ENCODE data around the gene DLX1.

The DLX1 gene

GRCh38 chr2:172098287-172098649, 13.0 kb downstream of the DLX1 start:
- peak; percentile 14 for DNase-seq (ENCODE audit: extremely low spot score)
- CTCF ChIA-PET = interaction anchor here (1.5 to 12.3 kb wide), 5 partner anchors 10 to 1169 kb away, joined by 5 to 162 read pairs (median 7); partner anchors contain the start of genes DLX1 and GORASP2
- TF ChIP-seq, protein P1, sequence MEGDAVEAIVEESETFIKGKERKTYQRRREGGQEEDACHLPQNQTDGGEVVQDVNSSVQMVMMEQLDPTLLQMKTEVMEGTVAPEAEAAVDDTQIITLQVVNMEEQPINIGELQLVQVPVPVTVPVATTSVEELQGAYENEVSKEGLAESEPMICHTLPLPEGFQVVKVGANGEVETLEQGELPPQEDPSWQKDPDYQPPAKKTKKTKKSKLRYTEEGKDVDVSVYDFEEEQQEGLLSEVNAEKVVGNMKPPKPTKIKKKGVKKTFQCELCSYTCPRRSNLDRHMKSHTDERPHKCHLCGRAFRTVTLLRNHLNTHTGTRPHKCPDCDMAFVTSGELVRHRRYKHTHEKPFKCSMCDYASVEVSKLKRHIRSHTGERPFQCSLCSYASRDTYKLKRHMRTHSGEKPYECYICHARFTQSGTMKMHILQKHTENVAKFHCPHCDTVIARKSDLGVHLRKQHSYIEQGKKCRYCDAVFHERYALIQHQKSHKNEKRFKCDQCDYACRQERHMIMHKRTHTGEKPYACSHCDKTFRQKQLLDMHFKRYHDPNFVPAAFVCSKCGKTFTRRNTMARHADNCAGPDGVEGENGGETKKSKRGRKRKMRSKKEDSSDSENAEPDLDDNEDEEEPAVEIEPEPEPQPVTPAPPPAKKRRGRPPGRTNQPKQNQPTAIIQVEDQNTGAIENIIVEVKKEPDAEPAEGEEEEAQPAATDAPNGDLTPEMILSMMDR (IDR thresholded peaks at IDR 0.05; ENCODE audit: control extremely low read depth, extremely low read depth, low read depth, missing control alignments) = no peak
- POLR2A ChIA-PET = no interaction called here

GRCh38 chr2:172098650-172099471, 13.6 kb downstream of the DLX1 start:
- ChIA-PET CTCF (interaction anchor here (1.1 to 12.3 kb wide), 10 partner anchors 10 to 1170 kb away, joined by 3 to 162 read pairs (median 5); partner anchors contain the start of genes DLX1 and GORASP2), POLR2A (no interaction called here)
- TF ChIP-seq, protein P1 (IDR thresholded peaks at IDR 0.05; ENCODE audit: control extremely low read depth, extremely low read depth, low read depth, missing control alignments) = no peak
- peak; percentile 67 for DNase-seq (ENCODE audit: extremely low spot score)

- POLR2A ChIA-PET = no interaction called here
- CTCF ChIA-PET = interaction anchor here (1.1 to 12.3 kb wide), 9 partner anchors 11 to 1171 kb away, joined by 3 to 162 read pairs (median 5); partner anchors contain the start of genes DLX1 and GORASP2
- TF ChIP-seq, protein P1 (IDR thresholded peaks at IDR 0.05; ENCODE audit: control extremely low read depth, extremely low read depth, low read depth, missing control alignments) = no peak
- DNase-seq (ENCODE audit: extremely low spot score) = no peak
These were observed 14.3 kb downstream of the DLX1 start for GRCh38 chr2:172099472-172100079.

DNA sequence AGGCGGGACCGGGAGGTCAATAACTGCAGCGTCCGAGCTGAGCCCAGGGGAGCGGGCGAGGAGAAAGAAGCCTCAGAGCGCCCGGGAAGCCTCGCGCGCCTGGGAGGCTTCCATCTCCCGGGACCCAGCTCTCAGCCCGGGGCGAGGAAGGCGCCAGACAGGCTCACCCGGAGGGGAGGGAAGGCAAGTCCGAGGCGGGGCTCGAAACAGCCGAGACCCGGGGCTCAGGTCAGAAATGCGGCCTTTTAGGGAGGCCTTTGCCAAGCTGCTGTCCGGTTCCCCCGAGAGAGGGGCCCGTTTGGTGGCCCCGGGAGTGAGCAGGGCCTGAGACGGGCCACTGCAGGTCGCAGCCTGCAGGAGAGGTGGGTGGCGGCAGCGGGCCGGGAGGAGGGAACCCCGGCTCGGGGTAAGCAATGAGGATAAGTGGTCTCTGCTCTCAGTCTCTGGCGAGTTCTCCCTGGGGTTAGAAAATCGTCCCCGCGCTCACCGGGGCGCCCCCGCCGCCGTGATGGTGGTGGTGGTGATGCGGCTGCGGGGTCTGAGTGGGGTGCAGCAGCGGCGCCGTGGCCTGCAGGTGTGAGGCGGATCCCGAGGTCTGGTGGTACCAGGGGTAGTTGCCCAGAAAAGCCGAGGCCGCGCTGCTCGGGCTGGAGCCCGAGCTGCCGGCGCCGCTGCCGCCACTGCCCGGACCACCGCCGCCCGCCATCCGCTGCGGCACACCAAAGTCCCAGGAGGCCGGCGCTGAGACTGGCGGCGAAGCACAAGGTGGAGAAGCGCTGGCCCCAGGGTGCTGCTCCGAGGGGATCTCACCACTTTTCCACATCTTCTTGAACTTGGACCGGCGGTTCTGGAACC, 15.0 kb downstream of the DLX1 start:
- POLR2A ChIA-PET = no interaction called here
- CTCF ChIA-PET = interaction anchor here (1.1 to 12.3 kb wide), 6 partner anchors 27 to 1171 kb away, joined by 3 to 162 read pairs (median 4); partner anchors contain the start of gene GORASP2
- peak; percentile 20 for DNase-seq (ENCODE audit: extremely low spot score)
- TF ChIP-seq, protein P1 (IDR thresholded peaks at IDR 0.05; ENCODE audit: control extremely low read depth, extremely low read depth, low read depth, missing control alignments) = no peak

DNA sequence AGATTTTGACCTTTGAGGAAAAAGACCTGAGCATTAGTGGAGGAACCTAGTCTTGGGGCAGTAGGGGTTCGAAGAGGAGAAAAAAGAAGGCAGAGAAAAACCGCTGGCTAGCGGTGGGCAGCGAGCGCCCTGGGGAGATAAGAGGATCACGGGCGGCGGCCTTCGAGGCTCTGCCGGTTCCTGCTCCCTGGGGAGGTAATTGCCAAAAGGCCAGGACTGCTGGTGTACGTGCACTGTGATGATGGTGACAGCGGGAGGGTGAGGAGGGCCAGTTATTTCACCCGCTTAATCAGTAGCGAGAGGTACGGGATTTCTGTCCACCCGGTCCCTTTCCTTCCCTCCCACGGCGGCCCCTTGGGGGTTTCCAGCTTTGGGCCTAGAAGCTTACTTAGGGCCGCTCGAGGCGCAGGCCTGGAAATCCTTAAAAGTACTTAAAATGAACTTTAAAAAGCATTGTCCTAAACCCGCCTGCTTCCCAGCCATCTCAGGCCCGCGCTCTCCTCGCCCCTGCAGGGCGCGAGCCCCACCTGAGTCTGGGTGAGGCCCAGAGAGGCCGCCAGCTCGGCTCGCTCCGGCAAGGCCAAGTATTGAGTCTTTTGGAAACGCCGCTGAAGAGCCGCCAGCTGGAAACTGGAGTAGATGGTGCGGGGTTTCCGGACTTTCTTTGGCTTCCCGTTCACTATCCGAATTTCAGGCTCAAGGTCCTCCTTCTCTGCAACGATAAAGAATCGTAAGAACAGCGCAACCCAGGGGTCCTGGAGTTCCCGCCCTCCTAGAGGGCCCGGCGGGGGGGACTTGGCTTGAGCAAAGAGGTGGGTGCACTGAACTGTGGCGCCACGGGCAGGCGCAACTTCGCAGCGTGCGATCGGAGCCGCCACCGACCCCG, 15.9 kb downstream of the DLX1 start:
- DNase-seq (ENCODE audit: extremely low spot score) = peak; percentile 20
- ChIA-PET POLR2A (no interaction called here), CTCF (interaction anchor here (0.9 to 12.3 kb wide), 7 partner anchors 15 to 1171 kb away, joined by 3 to 162 read pairs (median 4); partner anchors contain the start of gene DYNC1I2)
- TF ChIP-seq, protein P1 (IDR thresholded peaks at IDR 0.05; ENCODE audit: control extremely low read depth, extremely low read depth, low read depth, missing control alignments) = no peak

Measured in GM10248 (cell line).